ENCODE measurements around the gene IZUMO4.

GRCh38 chr19:2083174-2083854, 13.4 kb upstream of the IZUMO4 start:
- TF ChIP-seq YY1 (IDR thresholded peaks at IDR 0.05; ENCODE audit: insufficient read depth, insufficient read length) (no peak), SUZ12 (IDR thresholded peaks at IDR 0.05; ENCODE audit: extremely low read depth, insufficient read depth, insufficient read length) (no peak)
